ENCODE data around the gene P2RX6. TPM values are rescaled to one million over a fixed set of nuclear protein-coding genes. Genes with fewer than 3 reads are reported as not detected.
"Not testable (repeated sequence)": the region's sequence is repeated elsewhere in the genome, so short reads cannot be mapped to it uniquely, and the experiment has no call there.

The P2RX6 gene
- total and polyA plus RNA-seq, 4 donors: 0.05 to 0.59 (median 0.33) TPM

- Histone ChIP-seq H3K27me3 (ENCODE audit: control insufficient read depth in 4 of 4, insufficient read depth in 4 of 4, low read length in 3 of 4) (no peaks in the 10 kb centered on the region), H3K27ac (ENCODE audit: low read depth in 1 of 2, low read length in 2 of 2) (no peak overlapping the region), H3K9ac (ENCODE audit: low read depth in 1 of 2, low read length in 2 of 2) (no peak overlapping the region), H3K4me1 (ENCODE audit: control insufficient read depth in 4 of 4, insufficient read depth in 4 of 4, low read length in 3 of 4) (peaks cover 12 to 30% (median 23%) of the 10 kb centered on the region in 4 donors), H3K4me3 (ENCODE audit: low read depth in 1 of 3, low read length in 3 of 3) (no peak overlapping the region), H3K9me3 (ENCODE audit: control insufficient read depth in 4 of 4, low read length in 3 of 4) (no peaks in the 10 kb centered on the region), H3K36me3 (ENCODE audit: control insufficient read depth in 4 of 4, insufficient read depth in 3 of 4, low read depth in 1 of 4, low read length in 3 of 4) (peaks cover 0 to 10% (median 0%) of the 10 kb centered on the region in 4 donors)
- DNase-seq (ENCODE audit: low spot score): no peak
- WGBS: 66% methylated on average over 4 of the region's 4 CpGs
- no peak for TF ChIP-seq ATF3 (IDR thresholded peaks at IDR 0.05)
- TF ChIP-seq TAF1 (conservative IDR thresholded peaks at IDR 0.05): no peak
- TF ChIP-seq GABPA (IDR thresholded peaks at IDR 0.05 in 1 of 2, conservative IDR thresholded peaks at IDR 0.05 in 1 of 2): no peak
- TF ChIP-seq REST (IDR thresholded peaks at IDR 0.05): no peak
- TF ChIP-seq, protein P1, sequence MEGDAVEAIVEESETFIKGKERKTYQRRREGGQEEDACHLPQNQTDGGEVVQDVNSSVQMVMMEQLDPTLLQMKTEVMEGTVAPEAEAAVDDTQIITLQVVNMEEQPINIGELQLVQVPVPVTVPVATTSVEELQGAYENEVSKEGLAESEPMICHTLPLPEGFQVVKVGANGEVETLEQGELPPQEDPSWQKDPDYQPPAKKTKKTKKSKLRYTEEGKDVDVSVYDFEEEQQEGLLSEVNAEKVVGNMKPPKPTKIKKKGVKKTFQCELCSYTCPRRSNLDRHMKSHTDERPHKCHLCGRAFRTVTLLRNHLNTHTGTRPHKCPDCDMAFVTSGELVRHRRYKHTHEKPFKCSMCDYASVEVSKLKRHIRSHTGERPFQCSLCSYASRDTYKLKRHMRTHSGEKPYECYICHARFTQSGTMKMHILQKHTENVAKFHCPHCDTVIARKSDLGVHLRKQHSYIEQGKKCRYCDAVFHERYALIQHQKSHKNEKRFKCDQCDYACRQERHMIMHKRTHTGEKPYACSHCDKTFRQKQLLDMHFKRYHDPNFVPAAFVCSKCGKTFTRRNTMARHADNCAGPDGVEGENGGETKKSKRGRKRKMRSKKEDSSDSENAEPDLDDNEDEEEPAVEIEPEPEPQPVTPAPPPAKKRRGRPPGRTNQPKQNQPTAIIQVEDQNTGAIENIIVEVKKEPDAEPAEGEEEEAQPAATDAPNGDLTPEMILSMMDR (IDR thresholded peaks at IDR 0.05; ENCODE audit: low read depth, low read length, missing input control): no peak
- no peak for TF ChIP-seq EGR1 (IDR thresholded peaks at IDR 0.05; ENCODE audit: low read depth in 2 of 2)
- no peak for TF ChIP-seq NR2F2 (IDR thresholded peaks at IDR 0.05)
Measured at GRCh38 chr22:21003782-21004181, 11.2 kb upstream of the P2RX6 start.

DNA sequence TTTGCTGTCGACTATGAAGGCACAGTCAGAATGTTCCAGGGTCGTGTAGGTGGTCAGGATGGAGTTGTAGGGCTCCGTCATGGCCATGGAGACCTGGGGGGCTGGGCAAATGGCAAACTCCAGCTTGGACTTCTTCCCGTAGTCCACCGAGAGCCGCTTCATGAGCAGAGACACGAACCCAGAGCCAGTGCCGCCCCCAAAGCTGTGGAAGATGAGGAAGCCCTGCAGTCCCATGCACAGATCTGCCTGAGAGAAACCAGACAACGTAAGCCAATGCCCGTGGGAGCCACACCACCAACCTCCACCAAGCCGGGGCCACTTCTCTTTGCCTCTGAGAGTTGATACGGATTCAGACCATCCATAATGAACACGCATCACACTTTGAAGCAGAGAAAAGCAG is 5.8 kb upstream of the P2RX6 start:
- not testable (repeated sequence) for DNase-seq (ENCODE audit: low spot score); H3K9ac ChIP-seq (ENCODE audit: low read depth in 1 of 2, low read length in 2 of 2); H3K27me3 ChIP-seq (ENCODE audit: control insufficient read depth in 4 of 4, insufficient read depth in 4 of 4, low read length in 3 of 4); H3K4me1 ChIP-seq (ENCODE audit: control insufficient read depth in 4 of 4, insufficient read depth in 4 of 4, low read length in 3 of 4); H3K4me3 ChIP-seq (ENCODE audit: low read depth in 1 of 3, low read length in 3 of 3); H3K36me3 ChIP-seq (ENCODE audit: control insufficient read depth in 4 of 4, insufficient read depth in 3 of 4, low read depth in 1 of 4, low read length in 3 of 4); H3K9me3 ChIP-seq (ENCODE audit: control insufficient read depth in 4 of 4, low read length in 3 of 4); H3K27ac ChIP-seq (ENCODE audit: low read depth in 1 of 2, low read length in 2 of 2)
- WGBS: 86% methylated on average over 13 of the region's 13 CpGs

- no peak overlapping the region for H3K27ac ChIP-seq (ENCODE audit: low read depth in 1 of 2, low read length in 2 of 2)
- H3K9me3 ChIP-seq (ENCODE audit: control insufficient read depth in 4 of 4, low read length in 3 of 4): no peaks in the 10 kb centered on the region
- DNase-seq (ENCODE audit: low spot score): peak; percentile 47
- TF ChIP-seq REST (IDR thresholded peaks at IDR 0.05) (peak; percentile 99), RXRA (IDR thresholded peaks at IDR 0.05) (peak; percentile 27 to 42), FOXA2 (IDR thresholded peaks at IDR 0.05) (no peak)
- 77% methylated on average over 10 of the region's 10 CpGs for WGBS
- no peaks in the 10 kb centered on the region for H3K36me3 ChIP-seq (ENCODE audit: control insufficient read depth in 4 of 4, insufficient read depth in 3 of 4, low read depth in 1 of 4, low read length in 3 of 4)
- no peak overlapping the region for H3K9ac ChIP-seq (ENCODE audit: low read depth in 1 of 2, low read length in 2 of 2)
- H3K27me3 ChIP-seq (ENCODE audit: control insufficient read depth in 4 of 4, insufficient read depth in 4 of 4, low read length in 3 of 4): no peaks in the 10 kb centered on the region
- peaks cover 0 to 7% (median 3%) of the 10 kb centered on the region in 4 donors for H3K4me1 ChIP-seq (ENCODE audit: control insufficient read depth in 4 of 4, insufficient read depth in 4 of 4, low read length in 3 of 4)
- no peak overlapping the region for H3K4me3 ChIP-seq (ENCODE audit: low read depth in 1 of 3, low read length in 3 of 3)
Measured at GRCh38 chr22:21009638-21010425, 5.1 kb upstream of the P2RX6 start.
